Activated T-cell treated with anti-CD3 and anti-CD28 coated beads for 4 hours (primary cell): ENCODE data around the gene PCGF1.

Source experiments
- DNase-seq: peaks from one replicate; pipeline ENCODE4 v3.0.0-alpha.2; 2020

Gene PCGF1

DNA sequence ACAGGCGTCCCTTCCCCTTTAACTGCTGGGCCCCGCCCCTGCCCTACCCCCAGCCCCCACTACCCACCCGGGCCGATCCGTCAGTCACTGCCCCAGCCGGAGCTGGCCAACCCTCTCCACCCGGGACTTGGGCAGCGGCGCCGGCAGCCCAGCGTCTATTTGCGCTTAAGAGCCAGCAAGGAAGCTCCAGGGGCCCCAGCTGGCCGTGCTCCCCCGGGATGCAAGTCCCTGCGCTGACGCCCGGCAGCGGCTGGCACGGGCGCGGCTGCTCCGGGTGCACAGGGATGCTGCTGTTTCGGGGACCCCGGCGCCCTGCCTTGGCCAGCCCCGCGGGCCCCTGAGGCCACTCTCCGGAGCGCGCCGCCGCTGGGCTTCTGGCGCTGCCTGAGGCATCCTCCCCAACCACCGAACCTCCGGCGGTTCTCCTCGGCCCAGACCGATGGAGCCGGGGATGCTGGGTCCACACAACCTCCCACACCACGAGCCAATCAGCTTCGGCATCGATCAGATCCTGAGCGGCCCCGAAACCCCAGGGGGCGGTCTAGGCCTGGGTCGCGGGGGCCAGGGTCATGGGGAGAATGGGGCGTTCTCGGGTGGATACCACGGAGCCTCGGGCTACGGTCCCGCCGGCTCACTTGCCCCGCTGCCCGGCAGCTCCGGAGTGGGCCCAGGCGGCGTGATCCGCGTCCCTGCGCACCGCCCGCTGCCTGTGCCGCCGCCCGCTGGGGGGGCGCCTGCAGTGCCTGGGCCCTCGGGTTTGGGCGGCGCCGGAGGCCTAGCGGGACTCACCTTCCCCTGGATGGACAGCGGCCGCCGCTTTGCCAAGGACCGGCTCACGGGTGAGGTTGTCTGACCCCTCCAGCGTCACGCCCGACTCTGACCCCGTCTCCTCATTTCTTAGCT, 7.1 kb upstream of the PCGF1 start, which contains the start of gene TLX2:
Gene TLX2, plus strand, starts transcription at position 83 of the 903 bp plus-strand sequence. Its CDS starts 357 bp downstream, at position 440.
- no peak for DNase-seq

DNA sequence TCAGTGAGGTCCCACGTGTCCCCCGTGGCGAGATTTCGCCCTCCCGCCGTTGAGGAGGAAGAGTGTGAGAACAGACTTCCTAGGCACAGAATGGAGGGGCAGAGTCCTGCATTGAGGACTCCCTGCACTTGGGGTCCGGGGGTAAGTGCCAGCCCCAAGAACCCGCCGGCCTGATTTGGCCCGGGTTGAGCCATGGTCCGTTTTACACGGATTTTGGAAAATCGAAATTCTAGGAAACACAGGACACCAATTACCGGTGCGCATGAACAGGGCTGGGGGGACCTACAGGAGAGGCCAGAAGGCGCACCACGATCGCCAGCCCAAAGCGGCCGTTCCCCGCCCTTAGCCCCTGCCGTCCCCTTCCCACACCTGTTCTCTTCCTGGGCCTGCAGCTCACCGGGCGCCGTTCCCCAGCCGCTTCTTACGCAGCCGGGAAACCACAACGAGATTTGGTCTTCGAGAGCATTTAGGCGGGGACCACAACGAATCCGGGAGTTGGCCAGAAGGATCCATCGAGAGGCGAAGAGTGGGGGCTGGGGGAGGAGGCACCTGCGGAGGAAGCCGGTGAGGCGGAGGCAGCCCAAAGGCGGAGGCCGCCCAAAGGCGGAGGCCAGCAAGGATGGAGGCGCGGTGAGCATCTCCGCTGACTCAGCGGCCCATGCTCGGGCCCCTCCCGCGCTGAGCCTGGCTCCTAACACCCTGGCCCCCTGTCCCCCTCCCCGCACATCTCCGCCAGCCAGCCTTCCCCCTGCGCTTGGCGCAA, 6.3 kb upstream of the PCGF1 start:
- no peak for DNase-seq

DNA sequence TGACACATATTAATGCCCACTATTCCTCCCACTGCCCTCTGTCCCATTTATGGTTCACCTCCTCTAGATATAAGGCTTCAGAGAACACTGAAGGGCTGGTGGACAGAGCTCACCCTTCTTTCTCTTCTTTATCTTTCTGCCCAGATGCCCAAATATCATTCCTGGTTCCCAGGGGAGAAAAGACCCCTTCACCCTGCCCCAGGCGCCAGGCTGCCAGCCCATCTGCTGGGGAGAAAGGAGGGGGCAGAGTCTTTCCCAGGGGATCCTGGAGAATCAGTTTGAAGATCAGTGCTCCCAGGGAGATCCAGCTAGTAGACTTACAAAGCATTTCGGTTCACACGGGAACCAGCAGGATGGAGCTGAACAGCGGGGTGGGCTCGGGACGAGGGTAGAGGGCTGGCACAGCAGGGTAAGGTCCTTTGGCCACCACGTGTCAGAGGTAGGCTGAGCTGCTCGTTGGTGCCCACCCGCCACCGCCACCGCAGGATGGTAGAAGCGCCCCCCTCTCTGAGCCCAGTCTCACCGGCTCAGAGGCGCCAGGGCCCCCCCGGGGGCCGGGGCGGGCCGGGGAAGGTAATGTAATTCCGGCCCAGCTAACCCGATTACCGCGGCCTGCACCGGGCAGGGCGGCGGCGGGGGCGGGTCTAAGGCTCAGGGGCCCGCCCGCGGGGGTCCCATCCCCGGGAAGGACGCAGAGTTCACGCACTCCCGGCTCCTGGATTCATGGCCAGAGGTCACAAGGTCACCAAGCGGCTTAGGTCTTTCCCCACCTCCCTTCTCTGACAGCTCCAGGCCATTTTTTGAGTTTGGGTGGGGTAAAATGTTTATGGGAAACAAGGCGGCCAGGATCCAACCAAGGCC, 5.5 kb upstream of the PCGF1 start:
- DNase-seq: no peak

DNA sequence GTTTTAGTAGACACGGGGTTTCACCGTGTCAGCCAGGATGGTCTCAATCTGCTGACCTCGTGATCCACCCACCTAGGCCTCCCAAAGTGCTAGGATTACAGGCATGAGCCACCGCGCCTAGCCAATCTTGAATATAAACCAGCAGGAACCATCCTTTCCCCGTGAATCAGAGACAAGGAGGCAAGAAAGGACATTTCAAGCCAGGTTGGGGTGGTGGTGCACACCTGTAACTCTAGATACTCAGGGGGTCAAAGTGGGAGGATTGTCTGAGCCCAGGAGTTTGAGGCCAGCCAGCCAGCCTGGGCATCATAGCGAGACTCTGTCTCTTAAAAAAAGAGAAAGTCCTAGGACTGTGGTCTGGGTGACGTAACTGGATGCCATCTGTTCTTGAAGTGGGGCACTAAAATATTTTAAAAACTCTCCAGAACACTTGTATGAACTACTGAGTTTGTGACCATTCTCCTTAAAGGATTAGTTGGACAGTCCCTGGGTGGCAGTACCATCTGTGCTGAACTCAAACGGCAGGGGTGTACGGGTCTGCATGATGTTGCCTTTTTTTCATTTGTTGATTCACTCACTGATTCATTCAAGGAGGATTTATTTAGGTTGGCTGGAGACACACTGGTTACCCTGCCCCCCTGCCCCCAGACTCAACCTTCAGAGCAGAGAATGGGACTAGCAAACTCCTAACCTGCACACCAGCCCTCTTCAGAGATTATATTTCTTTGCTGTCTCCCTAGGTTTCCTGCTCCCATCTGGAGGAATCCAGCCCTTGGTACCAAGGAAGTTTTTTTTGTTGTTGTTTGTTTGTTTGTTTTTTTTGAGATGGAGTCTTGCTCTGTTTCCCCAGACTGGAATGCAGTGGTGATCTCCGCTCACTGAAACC, 3.9 kb upstream of the PCGF1 start:
- DNase-seq: no peak

DNA sequence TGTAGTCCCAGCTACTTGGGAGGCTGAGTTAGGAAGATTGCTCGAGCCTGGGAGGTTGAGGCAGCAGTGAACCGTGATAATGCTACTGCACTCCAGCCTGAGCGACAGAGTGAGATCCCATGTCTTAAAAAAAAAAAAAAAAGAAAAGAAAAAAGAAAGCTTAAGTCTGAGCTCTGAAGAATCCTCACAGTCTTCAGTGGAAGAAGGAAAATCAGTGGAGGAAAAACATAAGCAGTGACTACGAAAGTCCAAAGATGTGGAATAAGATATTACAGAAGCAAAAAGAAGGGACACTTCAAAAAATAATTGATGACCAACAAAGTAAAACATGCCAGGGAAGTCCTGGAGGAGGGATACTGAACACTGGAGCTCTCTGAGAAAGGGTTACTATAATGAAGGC, 2.8 kb upstream of the PCGF1 start:
- no peak for DNase-seq

DNA sequence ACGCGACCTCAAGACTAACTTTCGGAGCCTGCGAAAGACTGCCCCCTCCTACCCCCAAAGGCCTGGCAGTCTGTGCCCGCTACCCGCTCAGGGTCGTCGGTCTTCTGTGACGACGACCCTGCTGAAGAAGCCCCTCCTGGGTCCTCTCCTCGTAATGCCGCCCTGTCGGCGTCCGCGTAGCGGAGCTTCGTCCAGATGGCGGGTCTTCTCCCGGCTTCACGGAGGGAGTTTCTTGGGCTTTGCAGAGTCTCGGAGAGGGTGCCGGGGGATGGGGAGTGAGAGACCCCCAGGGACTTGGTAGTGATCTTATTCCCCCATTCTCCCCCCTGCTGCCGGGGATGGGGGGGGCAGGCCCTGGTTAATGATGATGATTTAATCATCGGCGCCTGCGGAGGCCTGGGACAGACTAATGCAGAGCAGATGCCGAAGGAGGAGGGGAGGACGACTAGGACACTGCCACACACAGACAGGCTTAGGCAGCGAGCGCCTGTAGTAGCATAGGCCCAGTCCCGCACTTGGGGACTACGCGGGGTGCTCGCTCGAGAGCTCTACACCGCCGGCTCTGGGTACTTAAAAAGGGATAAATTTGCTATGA, 528 bp upstream of the PCGF1 start:
- DNase-seq: no peak

DNA sequence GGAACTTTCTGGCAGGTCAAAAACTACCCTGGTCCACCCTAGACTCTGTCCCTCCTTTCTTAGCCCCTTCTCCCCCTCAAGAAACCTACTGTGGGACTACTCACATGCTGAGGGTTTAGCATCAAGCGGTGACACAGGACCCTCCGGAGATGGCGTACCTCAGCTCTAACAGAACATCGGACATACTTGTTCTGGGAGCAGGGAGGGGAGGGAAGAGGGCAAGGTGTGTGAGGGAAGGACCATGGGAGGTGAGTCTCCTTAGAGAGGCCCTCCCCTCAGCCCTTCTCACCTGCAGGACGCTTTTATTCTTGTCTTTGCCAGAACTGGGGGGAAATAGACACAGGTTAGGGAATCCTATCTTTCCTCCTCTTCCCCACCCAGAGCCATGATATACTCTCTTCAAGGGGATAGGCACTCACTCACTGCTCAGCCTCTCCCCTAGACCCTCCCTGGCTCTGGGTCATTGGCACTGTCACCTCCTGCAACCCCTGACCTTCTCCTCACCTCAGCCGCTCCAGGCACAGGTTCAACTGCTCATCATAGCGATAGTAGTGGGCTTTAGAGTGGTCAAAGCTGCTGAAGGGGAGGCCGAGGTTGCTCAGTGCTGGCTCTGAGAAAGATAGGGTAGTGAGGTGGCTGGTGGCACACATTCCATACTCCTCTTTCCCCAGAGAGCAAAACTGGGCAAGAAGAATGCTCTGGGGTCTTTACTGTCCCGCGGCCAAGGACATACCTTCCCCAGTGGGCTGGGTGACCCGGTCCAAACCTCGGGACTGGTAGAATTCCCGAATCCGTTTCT, 1.8 kb downstream of the PCGF1 start:
- no peak for DNase-seq

DNA sequence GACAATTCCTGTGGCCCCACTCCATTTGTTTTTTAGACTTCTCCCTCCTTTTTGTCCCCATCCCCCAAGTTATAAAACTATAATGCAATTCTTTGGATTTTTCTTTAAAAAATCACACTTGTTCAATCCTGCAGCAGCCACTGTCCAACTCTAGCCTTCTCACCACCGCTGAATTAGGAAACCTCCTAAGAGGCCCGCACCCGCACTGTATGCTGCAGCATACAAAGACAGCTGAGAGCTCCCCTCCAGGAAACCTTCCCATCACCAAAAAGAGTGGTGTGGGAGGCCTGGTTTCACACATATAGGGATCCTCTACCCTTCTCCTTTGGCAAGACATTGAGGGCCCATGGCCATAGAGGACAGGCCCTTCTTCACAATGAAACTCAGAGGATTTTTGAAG, 2.9 kb downstream of the PCGF1 start:
- DNase-seq: no peak

DNA sequence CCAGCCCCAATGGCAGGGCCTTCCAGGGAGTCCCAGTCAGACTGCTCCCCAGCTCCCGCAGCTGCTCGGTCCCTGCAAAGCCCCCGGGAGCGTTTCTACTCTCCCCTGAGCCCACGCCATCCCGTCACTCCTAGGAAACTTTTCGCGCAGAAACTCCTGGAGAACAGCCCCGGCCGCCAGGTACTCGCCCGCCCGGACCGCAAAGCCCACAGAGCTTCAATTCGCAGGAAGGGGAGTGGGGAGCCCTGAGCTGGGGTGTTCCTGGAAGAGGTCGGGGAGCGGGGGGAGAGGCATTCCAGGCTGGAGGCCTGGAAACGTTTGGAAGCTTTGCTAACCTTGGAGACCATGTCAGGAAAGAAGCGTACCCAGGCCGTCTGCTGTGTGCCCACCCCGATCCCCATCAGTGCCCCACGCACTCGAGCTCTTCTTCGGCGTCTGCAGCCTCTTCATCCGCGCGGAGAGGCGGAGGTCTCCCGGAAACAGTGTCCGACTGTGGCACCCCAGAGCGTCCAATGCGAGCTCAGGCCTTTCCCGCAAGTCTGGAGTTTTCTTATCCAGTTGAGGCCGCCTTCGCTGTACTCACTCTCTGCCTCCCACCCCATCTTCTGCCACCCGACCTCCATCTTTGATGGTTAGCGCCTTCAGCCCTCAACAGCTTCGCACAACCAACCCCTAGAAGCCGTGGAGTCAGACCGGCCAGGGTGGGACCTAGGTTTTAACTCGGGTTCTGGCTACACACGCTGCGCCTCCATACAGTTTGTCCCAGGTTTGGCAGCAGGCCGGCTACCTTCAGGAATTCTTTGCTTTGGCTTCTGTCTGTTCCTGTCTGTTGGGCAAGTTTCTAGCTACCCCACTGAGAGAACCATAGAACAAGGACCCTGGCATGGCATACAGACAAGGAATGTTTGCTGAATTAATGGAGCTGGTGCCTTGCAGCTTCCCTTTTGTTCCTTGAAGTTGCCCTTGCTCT, 3.7 kb downstream of the PCGF1 start:
- DNase-seq: no peak

DNA sequence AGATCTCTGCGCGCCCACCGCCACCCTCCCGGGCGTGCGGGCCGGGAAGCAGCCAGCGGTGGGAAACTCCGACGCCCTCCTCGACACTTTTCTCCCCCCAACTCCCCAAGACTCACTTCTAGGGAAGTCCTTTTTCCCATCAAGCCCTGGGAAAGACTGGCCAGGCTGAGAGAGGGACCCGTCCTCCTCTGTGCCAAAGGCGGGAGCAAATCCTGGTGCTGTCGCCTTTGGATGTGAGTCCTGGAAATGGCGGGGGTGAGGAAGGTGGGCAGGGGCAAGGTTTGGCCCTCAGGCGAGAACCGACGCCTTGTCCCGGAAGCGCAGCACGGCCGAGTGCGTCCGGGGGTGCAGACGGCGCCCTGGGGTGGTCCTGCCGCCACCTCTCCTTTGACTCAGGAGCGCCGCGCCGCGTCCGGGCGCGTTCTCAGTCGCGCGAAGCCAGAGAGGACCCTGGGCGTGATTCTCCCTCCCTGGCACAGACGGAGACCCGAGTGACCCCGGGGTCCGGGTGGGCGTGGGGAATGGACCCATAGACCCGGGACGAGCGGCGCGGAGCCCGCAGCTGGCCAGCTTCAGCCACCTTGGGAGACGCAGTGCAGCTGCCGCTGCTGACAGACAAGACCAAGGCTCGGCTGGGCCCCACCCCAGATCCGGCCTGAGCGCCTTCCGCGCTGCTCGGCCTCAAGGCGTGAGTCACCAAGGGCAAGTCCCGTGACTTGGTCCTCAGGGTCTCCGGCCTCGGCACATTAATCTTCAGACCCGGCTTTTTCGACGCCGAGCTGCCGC, 4.6 kb downstream of the PCGF1 start:
- no peak for DNase-seq

DNA sequence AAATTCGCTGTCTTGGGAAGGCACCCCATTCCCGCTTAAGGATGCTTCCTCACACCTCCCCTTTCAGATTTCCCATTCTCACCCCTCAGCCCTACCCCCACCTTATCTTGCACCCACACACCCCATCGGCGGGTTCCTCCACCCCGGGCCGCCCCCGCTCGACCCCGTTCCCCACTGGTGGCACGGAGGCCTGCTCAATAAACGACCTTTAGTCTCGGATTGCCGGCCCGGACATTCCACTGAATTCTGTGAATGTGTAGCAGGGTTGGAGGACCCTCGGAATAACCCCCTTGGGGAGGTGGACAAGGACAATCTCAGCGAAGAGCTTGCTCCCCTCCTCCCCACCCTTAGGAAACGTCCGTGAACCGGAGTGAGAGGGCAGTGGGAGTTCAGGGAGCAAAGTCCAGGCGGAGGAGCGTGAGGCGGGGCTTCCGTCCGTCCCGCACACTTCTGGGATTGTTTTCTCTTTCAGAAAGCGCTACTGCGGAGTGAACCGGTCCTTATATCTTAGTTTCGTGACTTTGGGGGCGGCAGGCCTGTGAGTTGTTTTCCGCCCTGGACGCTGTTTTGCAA, 5.3 kb downstream of the PCGF1 start:
- DNase-seq: no peak

DNA sequence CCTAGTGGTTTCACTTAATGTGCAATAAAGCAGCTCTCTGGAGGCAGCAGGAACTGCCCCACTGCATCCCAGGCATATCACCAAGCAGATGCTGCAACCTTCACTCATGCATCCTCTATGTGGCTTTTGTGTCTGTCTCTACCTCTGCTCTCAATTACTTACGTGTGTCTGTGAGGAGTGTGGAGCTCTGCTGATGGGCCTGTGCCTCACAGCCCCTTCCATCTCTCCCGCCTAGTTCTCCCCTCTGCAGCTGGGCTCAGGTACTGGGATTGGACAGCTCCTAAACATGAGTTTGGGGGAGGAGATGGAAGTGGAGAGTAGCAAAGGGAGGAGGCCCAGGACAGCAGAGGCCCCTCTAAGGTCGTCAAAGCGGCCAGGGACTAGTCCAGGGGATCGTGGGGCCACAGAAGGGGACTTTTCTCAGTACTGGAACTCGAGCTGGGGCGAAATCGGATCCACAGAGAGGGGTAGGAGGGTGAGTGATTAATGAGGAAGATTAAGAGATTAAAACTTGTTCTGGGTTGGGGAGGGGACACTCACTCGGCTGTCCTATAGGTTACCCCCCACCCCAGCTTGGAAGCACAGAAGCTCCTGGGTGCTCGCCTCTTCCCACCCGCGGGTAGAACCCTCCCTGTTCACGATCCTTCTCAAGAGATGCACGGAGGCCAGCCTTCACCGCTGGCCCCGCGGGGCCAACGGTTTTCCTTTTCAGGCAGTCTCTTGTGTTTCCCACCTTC, 6.0 kb downstream of the PCGF1 start:
- DNase-seq: no peak

DNA sequence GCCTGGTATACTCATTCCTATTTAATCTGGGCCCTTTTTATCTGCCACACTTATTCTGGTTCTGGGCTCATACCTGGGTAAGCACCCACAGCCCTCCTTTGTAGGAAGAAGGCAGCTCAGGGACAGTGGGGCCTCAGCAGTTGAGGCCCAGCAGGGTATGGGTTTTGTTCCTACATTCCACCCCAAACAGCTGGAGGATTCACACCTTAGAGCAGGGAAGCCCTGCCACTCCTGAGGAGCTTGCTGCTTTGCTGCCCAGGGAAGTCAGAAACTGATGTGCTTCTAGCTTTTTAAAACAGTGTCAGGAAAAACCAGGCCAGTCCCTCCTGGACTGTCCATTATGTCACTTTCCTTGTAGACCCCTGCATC, 6.9 kb downstream of the PCGF1 start:
- DNase-seq: no peak

DNA sequence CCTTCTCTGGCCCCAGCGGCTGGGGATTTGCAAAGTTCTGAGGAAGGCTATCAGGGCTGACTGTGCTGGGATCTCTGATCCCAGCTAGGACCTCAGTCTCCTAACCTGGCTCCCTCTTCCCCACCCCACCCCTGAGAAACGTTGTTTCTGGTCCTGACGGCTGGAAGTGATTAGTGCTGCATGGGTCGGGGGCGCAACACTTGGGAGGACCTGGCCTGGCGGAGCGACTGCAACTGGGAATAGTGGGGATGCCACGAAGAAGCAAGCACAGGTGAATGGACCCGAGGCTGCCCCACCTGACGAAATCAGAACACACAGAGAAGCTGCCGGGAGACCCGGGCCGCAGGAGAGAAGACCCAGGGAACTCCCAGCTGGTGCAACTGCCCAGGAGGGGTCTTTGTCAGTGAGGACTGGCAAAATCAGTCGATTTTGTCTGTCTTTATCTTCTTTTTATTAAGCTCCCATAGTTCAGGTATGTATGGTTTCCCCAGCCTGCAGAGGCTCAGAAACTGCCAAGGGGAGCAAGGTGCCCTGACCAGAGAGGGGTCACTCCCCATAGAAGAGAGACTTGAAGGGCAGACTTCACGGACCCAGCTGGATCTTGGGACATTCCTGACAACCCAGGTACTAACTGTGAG, 7.4 kb downstream of the PCGF1 start:
- DNase-seq: no peak

DNA sequence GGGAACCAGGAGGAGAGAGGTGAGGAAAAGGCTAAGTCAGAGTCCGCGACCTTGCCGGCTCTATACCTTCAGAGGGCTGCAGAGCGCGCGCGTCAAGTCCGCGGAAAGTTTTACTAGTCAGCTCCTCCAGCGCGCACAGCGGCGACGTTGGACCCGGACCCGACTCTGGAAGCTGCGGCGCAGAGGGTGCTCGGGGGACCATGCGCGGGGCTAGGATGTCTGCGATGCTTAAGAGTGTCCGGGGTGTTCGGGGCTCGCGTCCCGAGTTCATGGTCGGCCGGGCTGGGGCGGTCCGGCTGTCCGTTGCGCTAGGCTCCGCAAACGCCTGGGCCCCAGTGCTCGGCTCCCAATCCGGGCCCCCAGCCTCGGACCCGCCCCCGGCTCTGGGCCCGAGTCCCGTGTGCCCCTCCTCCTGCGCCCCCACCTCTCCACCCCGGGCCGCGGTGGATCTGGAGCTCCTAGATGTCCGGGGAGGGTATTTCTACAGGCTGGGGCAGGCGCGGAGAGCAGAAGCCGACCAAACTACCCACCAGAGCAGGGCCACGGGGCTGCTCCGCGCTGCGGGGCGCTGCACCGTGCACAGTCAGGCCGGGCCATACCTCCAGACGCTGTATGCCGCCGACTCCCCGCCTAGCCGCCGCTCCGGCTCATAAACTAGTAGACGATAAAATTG, 8.1 kb downstream of the PCGF1 start, which contains the start of gene LBX2:
Gene LBX2, minus strand, starts transcription at position 337 of the 673 bp plus-strand sequence. Its CDS starts 66 bp downstream, at position 271.
- DNase-seq: no peak
